ENCODE measurements around the gene FSTL4. TPM values are rescaled to one million over a fixed set of nuclear protein-coding genes. Genes with fewer than 3 reads are reported as not detected.

FSTL4 gene
- total and polyA plus RNA-seq, 2 of the 4 experiments (the other 2 are of a cell fraction), result 0.18 TPM; not detected in 1

DNA sequence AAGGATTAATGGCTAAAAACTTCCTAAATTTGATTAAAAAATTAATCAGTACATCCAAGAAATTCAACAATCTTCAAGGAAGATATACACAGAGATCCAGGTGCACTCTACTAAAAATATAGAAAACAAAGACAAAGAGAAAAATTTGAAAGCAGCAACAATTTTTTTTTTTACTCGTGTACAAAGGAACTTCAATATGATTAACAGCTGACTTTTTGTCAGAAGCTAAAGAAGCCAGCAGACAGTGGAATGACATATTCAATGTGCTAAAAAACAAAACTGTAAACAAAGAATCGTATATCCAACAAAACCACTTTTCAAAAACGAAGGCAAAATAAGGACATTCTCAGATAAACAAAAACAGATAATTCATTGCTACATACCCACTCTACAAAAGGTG is 234.6 kb downstream of the FSTL4 start:
- intact Hi-C loops (cut with micrococcal nuclease) (no loop called here), in situ Hi-C loops (cut with MboI; ENCODE audit: low sequenced_read_pairs) (no loop called here), dilution Hi-C loops (cut with HindIII; ENCODE audit: low sequenced_read_pairs, unreplicated experiment) (no loop called here)
- Histone ChIP-seq H2BK120ac (ENCODE audit: low read depth, low read length) (no peak overlapping the region), H2AK5ac (ENCODE audit: low read depth, low read length) (no peak overlapping the region), H3K4ac (ENCODE audit: low read depth, low read length) (no peak overlapping the region), H3K4me3 (ENCODE audit: insufficient read depth, low read depth, low read length) (no peak overlapping the region), H3K9me3 (ENCODE audit: control insufficient read depth, insufficient read depth, low read length) (peaks cover 3% of the 10 kb centered on the region; the same call in 1 of the 2 replicates), H2AK9ac (replicated peaks; ENCODE audit: low read depth, low read length, poor library complexity) (no peak overlapping the region), H4K20me1 (ENCODE audit: insufficient read depth, low read length) (no peaks in the 10 kb centered on the region), H3K56ac (ENCODE audit: extremely low read depth, insufficient read depth, low read length) (no peak overlapping the region), H2AFZ (replicated peaks; ENCODE audit: low read length, poor library complexity) (no peak overlapping the region), H3K4me1 (ENCODE audit: control insufficient read depth, insufficient read depth, low read length) (no peaks in the 10 kb centered on the region), H3K18ac (ENCODE audit: low read depth, low read length) (no peak overlapping the region), H2BK5ac (ENCODE audit: low read depth, low read length, poor library complexity, severe bottlenecking) (no peak overlapping the region), H3K23ac (ENCODE audit: low read depth, low read length) (no peak overlapping the region), H4K5ac (ENCODE audit: low read depth, low read length) (no peak overlapping the region), H3K36me3 (ENCODE audit: control insufficient read depth, insufficient read depth, low read length) (no peaks in the 10 kb centered on the region), H3K4me2 (ENCODE audit: low read depth, low read length) (no peak overlapping the region), H3K27ac (ENCODE audit: insufficient read depth, low read length) (no peak overlapping the region), H4K8ac (ENCODE audit: low read depth in 2 of 2, low read length in 2 of 2) (no peak overlapping the region), H2BK20ac (ENCODE audit: low read depth, low read length) (no peak overlapping the region), H3K9me1 (ENCODE audit: insufficient read depth, low read length) (no peaks in the 10 kb centered on the region), H3K79me1 (ENCODE audit: low read depth in 1 of 2, low read length in 2 of 2) (no peaks in the 10 kb centered on the region), H2BK15ac (ENCODE audit: low read depth, low read length) (no peak overlapping the region), H3K9ac (ENCODE audit: low read depth, low read length) (no peak overlapping the region), H3K27me3 (ENCODE audit: control insufficient read depth, insufficient read depth, low read length) (no peaks in the 10 kb centered on the region; the same call in 1 of the 2 replicates), H4K91ac (ENCODE audit: insufficient read depth, low read depth, low read length) (no peak overlapping the region), H3K14ac (replicated peaks; ENCODE audit: low read depth, low read length) (no peak overlapping the region)
- no peak for TF ChIP-seq NFE2L2 (IDR thresholded peaks at IDR 0.05; ENCODE audit: low read depth, low read length)
- TF ChIP-seq FOS (IDR thresholded peaks at IDR 0.05; ENCODE audit: low read depth, low read length), result no peak
- TF ChIP-seq, protein P1, sequence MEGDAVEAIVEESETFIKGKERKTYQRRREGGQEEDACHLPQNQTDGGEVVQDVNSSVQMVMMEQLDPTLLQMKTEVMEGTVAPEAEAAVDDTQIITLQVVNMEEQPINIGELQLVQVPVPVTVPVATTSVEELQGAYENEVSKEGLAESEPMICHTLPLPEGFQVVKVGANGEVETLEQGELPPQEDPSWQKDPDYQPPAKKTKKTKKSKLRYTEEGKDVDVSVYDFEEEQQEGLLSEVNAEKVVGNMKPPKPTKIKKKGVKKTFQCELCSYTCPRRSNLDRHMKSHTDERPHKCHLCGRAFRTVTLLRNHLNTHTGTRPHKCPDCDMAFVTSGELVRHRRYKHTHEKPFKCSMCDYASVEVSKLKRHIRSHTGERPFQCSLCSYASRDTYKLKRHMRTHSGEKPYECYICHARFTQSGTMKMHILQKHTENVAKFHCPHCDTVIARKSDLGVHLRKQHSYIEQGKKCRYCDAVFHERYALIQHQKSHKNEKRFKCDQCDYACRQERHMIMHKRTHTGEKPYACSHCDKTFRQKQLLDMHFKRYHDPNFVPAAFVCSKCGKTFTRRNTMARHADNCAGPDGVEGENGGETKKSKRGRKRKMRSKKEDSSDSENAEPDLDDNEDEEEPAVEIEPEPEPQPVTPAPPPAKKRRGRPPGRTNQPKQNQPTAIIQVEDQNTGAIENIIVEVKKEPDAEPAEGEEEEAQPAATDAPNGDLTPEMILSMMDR (conservative IDR thresholded peaks at IDR 0.05; ENCODE audit: low read depth, low read length), result no peak
- no peak for TF ChIP-seq POLR2A (IDR thresholded peaks at IDR 0.05; ENCODE audit: low read depth, low read length)
- TF ChIP-seq SMC3 (IDR thresholded peaks at IDR 0.05; ENCODE audit: low read depth, low read length), result no peak
- no peak for TF ChIP-seq RCOR1 (IDR thresholded peaks at IDR 0.05; ENCODE audit: insufficient replicate concordance, low read length)
- TF ChIP-seq RFX5 (IDR thresholded peaks at IDR 0.05; ENCODE audit: low read depth, low read length), result no peak
- TF ChIP-seq CEBPB (IDR thresholded peaks at IDR 0.05; ENCODE audit: low read depth, low read length), result no peak
- no peak for TF ChIP-seq MAFK (IDR thresholded peaks at IDR 0.05; ENCODE audit: low read depth, low read length)
- DNase-seq, result no peak
- CTCF ChIA-PET, result interaction anchor here (1.1 kb wide), 1 partner anchor 11 kb away, joined by 3 read pairs; no protein-coding TSS in a partner anchor
- no TSS peak for BruUV-seq (replicated peaks)
- POLR2A ChIA-PET (ENCODE audit: unreplicated experiment), result no interaction called here
- ATAC-seq (ENCODE audit: low read depth), result no peak
- WGBS, 2 experiments (ENCODE audit: extremely low coverage in 2 of 2, insufficient read length in 1 of 2), result no CpG with 5 or more reads among the region's 3 CpGs

Measured in IMR-90 (cell line).